Uterus (tissue), 2 donors: Measurements from ENCODE around the gene RGL1.

Source experiments
- CTCF ChIP-seq, 4 experiments: fragments of 200-600 bp in 2 of 4; fragments of 450-650 bp in 2 of 4; sonication (generic) in 2 of 4; IDR thresholded peaks; one replicate each; pipeline ENCODE4 v1.5.1; 2016 to 2019; ENCODE audit warnings: antibody characterized with exemption in 4 of 4, mild to moderate bottlenecking in 2 of 4, moderate library complexity in 1 of 4
- POLR2A ChIP-seq, 2 donors: fragments of 450-650 bp; IDR thresholded peaks; one replicate each; pipeline ENCODE4 v1.6.1; 2016; ENCODE audit warnings: antibody characterized with exemption in 2 of 2, mild to moderate bottlenecking in 1 of 2, moderate library complexity in 1 of 2

- TF ChIP-seq CTCF (IDR thresholded peaks at IDR 0.05) (no peak), POLR2A (IDR thresholded peaks at IDR 0.05) (no peak)
These were observed 122.1 kb downstream of the RGL1 start for GRCh38 chr1:183926983-183927382.
